CD4-positive, alpha-beta T cell treated with Interleukin-17A for 4 hours (primary cell): ENCODE measurements around the gene CHAC1.

ENCODE experiments used
- DNase-seq: peaks from one replicate; pipeline ENCODE4 v3.0.0-alpha.2; 2020; ENCODE audit warnings: mixed read lengths

CHAC1 gene

GRCh38 chr15:40952901-40953712 is at the start of gene CHAC1:
TSS of gene CHAC1 (plus strand) at chr15:40953471. CDS start at chr15:40953584, 113 bp downstream.
- DNase-seq, result peak; percentile 96

DNA sequence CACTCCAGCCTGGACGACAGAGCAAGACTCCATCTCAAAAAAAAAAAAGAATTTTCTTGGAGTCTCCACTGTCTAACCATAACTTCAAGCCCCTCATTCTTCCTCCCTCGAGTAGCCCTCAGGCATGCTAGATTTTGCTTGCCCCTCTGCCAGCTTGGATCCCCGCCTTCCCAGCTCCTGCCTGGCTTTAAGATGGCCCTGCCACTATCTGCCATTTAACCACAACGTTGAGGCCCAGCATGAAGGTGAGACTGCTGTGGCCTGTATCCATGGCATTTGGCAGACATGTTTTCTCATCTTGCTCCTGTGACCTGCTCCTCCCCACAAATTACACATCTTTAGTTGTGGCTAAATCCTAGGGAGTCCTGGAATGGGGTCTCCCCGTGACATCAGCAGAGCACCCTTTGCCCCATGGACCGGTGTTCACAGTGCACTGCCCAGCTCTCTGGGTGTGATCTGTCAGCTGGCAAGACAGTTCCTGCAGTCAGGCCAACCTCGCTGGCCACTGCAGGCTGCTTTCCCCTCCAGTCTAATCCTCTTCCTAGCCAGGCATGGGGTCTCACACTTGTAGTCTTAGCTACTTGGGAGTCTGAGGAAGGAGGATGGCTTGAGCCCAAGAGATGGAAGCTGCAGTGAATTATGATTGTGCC is 48.6 kb upstream of the CHAC1 start:
- no peak for DNase-seq

GRCh38 chr15:40906091-40906990 is 46.9 kb upstream of the CHAC1 start:
- DNase-seq, result peak; percentile 82

DNA sequence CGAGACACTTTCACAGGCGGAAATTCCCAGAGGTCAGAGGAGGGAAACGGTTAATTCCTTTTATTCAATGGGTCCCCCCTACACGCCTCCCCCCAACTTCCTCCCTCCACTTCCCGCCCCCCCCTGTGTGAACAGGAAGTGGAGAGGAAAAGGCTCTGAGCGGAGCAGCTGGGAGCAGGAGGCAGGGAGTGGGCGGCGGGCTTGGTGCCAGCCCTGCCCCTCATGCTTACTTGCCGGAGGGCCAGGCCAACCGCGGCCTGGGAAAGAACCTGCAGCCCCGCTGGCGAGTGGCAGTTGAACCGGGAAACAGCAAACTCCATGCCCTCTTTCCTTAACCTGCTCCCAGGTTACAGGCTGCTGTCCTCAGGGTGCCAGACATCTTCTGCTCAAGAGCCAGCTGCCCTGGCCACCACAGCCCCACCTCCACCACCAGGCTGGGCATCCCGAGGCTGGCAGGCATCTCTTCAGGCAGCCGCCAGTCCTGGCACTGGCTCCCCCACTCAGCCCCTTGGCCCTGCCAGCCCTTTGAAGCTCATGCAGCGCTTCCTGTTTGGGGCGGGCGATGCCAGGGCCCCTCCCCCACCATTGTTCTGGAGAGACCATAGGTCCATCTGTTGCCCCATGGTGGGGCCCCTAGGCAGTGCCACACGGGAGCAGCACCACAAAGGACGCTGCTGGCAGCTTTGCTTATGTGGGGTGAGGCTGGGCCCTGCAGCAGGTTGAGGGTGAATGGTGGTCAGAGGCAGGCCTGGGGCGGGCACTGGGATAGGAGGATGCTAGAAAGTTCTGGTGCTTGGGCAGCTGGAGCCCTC is 46.1 kb upstream of the CHAC1 start:
- DNase-seq, result peak; percentile 76

DNA sequence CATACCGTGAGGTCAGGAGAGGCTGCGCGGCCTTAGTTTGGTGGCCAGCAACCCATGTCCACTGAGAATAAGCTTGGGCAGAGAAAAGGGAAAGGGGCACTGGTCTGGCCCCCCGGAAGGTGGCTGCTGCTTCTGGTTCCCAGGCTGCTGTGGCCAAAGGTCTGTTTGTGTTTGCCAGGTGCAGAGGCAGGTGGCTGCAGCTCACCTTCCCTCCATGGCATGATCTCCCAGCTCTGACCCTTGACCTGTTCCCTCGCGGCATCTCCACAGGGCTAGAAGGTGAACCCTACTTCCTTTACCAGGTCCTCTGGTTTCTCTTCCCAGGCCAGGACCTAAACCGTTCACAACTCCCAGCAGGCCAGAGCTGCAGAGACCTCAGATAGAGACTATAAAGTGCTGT is 45.2 kb upstream of the CHAC1 start:
- DNase-seq, result no peak

- DNase-seq, result no peak
These were observed 43.3 kb upstream of the CHAC1 start for GRCh38 chr15:40909662-40910630.

DNA sequence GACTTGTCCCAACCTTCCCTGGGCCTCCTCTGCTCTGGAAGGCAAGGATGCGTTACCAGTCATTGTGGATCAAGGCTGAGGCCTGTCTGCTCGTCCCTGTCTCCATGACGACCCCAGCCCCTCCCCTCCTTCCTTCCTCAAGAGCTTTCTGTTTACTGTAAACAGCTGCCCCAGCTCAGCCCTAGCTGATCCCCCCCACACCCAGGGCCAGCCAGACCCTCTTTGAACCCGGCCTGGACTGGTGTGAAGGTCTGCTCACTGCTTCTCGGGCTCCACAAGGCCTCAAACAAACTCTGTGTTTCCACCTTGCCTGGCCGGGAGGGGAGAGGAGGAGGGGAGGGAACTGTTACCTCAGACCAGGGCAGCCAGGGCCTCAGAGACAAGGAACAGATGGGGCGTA is 42.1 kb upstream of the CHAC1 start:
- no peak for DNase-seq

DNA sequence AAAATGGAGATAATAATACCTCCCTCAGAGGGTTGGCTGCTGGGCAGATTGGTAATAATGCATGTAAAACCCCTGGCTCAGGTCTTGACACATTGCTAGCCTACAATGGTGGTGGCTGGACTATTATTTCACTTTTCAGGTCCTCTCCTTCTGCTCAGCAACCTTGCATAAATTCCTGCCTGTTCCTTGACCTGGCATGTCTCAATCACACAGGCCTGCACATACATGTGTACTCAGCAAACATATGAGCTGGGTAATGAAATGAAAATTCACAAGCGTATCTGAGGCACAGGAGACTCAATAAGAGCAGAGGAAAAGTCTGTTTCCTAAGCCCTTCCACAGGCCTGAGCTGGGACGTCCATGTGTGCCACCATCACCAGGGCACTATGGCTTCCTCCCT is 41.6 kb upstream of the CHAC1 start:
- DNase-seq, result no peak

DNA sequence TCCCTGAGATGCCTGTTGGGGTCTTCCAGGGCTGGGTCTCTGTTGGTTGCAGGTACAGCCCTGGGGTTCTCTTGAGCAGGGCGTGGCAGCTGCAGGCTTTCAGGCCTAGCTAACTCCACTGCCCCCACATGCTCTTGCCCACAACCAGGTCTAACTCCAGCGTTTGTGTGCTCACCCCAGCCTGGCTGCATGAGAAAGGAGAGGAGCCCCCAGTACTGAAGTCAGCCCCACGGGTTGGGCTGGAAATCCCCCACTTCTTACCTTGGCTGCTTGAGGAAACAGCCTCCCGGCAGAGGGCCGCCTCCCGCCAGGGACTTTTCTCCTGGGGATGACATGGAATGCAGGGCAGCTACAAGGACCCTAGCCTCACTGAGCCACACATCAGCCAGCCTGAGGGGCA is 40.8 kb upstream of the CHAC1 start:
- no peak for DNase-seq

DNA sequence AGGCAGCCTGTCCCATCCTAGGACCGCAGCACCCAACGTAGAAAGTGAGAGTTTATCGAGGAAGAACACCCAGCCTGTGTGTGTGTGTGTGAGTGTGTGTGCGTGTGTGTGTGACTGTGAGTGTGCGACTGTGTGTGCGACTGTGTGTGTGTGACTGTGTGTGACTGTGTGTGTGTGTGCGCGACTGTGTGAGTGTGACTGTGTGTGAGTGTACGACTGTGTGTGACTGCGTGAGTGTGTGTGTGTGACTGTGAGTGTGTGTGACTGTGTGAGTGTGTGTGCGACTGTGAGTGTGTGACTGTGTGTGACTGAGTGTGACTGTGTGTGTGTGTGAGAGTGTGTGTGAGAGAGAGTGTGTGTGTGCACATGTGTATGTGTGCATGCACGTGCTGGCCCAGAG is 39.3 kb upstream of the CHAC1 start:
- DNase-seq, result no peak

DNA sequence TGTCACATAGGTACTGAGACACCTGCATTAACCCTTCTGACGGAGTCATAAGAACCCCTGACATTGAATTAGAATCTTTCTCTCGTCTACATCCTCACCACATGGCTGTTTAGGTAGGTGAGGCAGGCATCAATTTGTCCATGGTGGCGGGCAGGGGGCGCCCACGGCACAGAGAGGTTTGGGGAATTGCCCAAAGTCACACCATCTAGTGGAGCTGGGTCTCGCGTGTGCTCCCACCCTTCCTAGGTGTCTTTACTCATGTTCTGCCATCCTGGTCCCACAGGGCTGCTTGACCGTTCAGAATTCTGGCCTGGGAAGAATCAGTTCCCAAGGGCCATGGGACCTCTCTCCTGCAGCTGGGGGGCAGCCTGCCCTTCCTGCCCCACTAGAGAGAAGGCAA is 38.8 kb upstream of the CHAC1 start:
- no peak for DNase-seq

DNA sequence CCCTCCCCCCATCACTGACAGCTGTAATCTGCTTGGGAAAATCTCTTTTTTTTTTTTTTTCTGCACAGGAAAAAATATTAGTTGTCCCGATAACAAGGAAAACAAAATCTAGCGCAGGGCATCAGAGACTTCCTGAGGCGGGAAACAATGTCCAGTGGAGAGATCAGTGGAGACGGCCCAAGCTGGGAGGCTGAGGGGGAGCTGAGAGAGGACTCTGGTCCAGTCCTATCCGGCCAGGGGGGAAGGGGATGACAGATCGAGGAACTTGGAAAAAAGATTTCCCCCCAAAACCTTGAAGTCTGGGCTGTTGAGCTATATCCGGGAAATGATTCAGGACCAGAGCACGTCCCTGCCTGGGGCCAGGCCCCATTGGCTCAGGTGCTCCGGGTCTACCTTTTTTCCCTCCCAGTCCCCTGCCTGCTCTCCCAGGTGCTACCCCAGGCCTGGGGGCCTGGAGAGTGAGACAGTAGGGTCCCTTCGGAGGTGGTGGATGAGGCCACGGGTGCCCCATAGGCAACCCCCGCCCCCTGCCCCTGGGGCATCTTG is 38.1 kb upstream of the CHAC1 start:
- no peak for DNase-seq

- DNase-seq, result no peak
These were observed 37.6 kb upstream of the CHAC1 start for GRCh38 chr15:40915679-40916078.

GRCh38 chr15:40917585-40917984 is 35.7 kb upstream of the CHAC1 start:
- no peak for DNase-seq

GRCh38 chr15:40918146-40918798 is 35.0 kb upstream of the CHAC1 start:
- no peak for DNase-seq

- no peak for DNase-seq
These were observed 34.4 kb upstream of the CHAC1 start for GRCh38 chr15:40918799-40919392.

- no peak for DNase-seq
These were observed 31.2 kb upstream of the CHAC1 start for GRCh38 chr15:40921949-40922607.

DNA sequence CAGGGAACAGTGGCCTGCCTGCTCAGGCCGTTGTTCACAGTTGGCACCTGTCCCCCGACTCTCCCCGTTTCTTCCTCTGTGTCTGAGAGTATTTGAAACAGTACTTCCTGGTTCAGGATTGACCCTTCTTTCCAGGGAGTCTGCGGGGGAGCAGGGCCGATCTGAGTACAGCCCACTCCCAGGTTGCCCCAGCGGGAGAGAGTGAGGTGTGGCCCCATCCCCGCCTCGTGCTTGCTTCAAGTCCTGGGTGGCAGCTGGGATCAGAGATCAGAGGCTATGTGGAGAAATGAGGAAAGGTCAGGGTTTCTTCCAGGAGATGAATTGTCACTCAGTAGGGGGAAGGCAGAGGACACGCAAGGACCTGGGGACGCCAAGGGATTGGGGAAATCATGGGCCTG is 30.7 kb upstream of the CHAC1 start:
- DNase-seq, result no peak

- DNase-seq, result no peak
These were observed 29.7 kb upstream of the CHAC1 start for GRCh38 chr15:40923551-40923950.

- no peak for DNase-seq
These were observed 27.8 kb upstream of the CHAC1 start for GRCh38 chr15:40925495-40925862.
